ENCODE measurements around the gene RAB3IL1. TPM values are rescaled to one million over a fixed set of nuclear protein-coding genes. Genes with fewer than 3 reads are reported as not detected.

Gene RAB3IL1
- total and polyA plus RNA-seq, 7 experiments from 2014 or later: 0.49 to 1.9 TPM; not detected in 5

DNA sequence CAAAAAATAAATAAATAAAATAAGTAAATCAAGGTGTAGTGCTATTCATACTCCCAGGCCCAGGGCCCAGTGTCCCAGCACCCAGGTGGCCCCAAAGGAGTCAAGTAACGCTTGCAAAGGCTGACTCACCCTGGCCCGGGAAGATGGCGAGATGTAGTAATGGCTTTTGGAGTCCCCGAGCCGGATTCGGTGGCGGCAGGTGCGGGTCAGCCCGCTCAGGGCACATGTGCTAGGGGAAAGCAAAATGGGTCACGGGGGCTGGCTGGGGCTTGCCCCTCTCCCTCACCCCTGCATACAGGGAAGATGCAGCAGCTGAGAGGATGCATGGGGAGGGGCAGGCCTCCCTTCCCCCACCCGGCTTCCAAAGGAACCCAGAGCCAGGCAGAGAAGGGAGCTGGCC is 15.1 kb downstream of the RAB3IL1 start:
- POLR2A ChIA-PET: no interaction called here

DNA sequence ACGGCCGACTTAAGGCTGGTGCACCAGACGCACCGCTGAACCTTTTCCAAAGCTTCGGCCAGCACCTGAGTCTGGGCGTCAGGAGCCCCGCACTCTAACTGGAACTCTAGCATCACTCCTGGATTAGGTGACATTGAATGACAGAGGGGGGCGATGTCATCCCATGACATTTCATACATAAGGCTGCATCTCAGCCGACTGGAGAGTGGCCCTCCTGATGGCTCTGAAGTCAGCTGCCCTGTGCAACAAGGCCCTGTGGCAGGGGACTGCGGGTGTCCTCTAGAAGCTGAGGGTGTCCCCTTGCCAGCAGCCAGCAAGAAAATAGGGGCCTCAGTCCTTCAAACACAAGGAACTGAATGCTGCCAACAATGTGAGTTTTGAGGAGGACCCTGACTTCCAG is 16.0 kb downstream of the RAB3IL1 start:
- Histone ChIP-seq H3K27me3 (ENCODE audit: control insufficient read depth in 2 of 2, insufficient read depth in 2 of 2, low read length in 2 of 2) (no peaks in the 10 kb centered on the region), H3K36me3 (ENCODE audit: control insufficient read depth in 2 of 3, insufficient read depth in 3 of 3, low read length in 3 of 3) (no peaks in the 10 kb centered on the region), H3K27ac (ENCODE audit: low read depth, low read length) (no peak overlapping the region), H3K4me3 (ENCODE audit: low read length) (no peak overlapping the region), H3K9me3 (ENCODE audit: control insufficient read depth in 2 of 3, low read length in 3 of 3) (no peaks in the 10 kb centered on the region), H3K4me1 (ENCODE audit: control insufficient read depth in 2 of 2, insufficient read depth in 2 of 2, low read length in 2 of 2) (peaks cover 4% of the 10 kb centered on the region in 2 donors)
- H3K36me3 Mint-ChIP-seq: no peaks in the 10 kb centered on the region
- H3K9me3 Mint-ChIP-seq: no peaks in the 10 kb centered on the region
- DNase-seq: no peak
- intact Hi-C loops (cut with micrococcal nuclease): no loop called here
- ChIA-PET POLR2A (no interaction called here), CTCF (interaction anchor here (1.1 to 8.2 kb wide), 5 partner anchors 9 to 207 kb away, joined by 3 to 206 read pairs (median 22); no protein-coding TSS in a partner anchor)
- no peak for ATAC-seq
- H3K4me3 Mint-ChIP-seq: no peak overlapping the region
- no peak overlapping the region for H3K27ac Mint-ChIP-seq
- peaks cover 4 to 7% (median 5%) of the 10 kb centered on the region in 7 donors for H3K4me1 Mint-ChIP-seq
- peaks cover 0 to 4% (median 0%) of the 10 kb centered on the region in 5 donors for H3K27me3 Mint-ChIP-seq

More for the DNA sequence above, 15.1 kb downstream of the RAB3IL1 start:
- H3K36me3 Mint-ChIP-seq: no peaks in the 10 kb centered on the region
- no peaks in the 10 kb centered on the region for H3K27me3 ChIP-seq (ENCODE audit: control insufficient read depth in 2 of 2, insufficient read depth in 2 of 2, low read length in 2 of 2)
- ATAC-seq: no peak
- no peak overlapping the region for H3K27ac ChIP-seq (ENCODE audit: low read depth, low read length)
- H3K27ac Mint-ChIP-seq: no peak overlapping the region
- peaks cover 4% of the 10 kb centered on the region in 2 donors for H3K4me1 ChIP-seq (ENCODE audit: control insufficient read depth in 2 of 2, insufficient read depth in 2 of 2, low read length in 2 of 2)
- H3K4me3 ChIP-seq (ENCODE audit: low read length): no peak overlapping the region
- no peak for DNase-seq
- CTCF ChIA-PET: interaction anchor here (1.1 to 8.2 kb wide), 2 partner anchors 10 to 180 kb away, joined by 3 to 206 read pairs; no protein-coding TSS in a partner anchor
- H3K9me3 Mint-ChIP-seq: no peaks in the 10 kb centered on the region
- intact Hi-C loops (cut with micrococcal nuclease): no loop called here
- H3K27me3 Mint-ChIP-seq: peaks cover 0 to 4% (median 0%) of the 10 kb centered on the region in 5 donors
- no peaks in the 10 kb centered on the region for H3K36me3 ChIP-seq (ENCODE audit: control insufficient read depth in 2 of 3, insufficient read depth in 3 of 3, low read length in 3 of 3)
- H3K4me1 Mint-ChIP-seq: peaks cover 4 to 7% (median 5%) of the 10 kb centered on the region in 7 donors
- no peak overlapping the region for H3K4me3 Mint-ChIP-seq
- no peaks in the 10 kb centered on the region for H3K9me3 ChIP-seq (ENCODE audit: control insufficient read depth in 2 of 3, low read length in 3 of 3)

DNA sequence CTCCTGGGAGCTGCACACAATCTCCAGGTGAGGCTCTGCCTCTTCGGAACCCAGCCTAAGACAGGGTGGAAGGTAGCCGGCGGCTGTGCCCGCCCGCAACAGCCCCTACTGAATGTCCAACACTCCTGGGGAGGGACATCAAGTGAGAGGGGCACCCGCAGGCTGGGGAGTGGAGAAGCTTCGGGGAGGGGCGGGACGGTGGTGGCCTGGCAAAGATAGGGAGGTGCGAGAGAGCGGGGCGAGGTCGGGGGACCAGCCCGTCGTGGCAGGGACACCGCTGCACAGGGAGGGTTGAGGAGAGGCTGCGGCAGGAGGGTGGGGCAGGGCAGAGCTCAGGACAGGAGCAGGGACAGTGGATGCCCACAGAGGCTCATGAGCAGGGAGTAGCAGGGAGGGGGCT is 17.1 kb downstream of the RAB3IL1 start:
- Mint-ChIP-seq H3K27me3 (peaks cover 0 to 4% (median 0%) of the 10 kb centered on the region in 5 donors), H3K9me3 (no peaks in the 10 kb centered on the region), H3K36me3 (no peaks in the 10 kb centered on the region), H3K4me3 (no peak overlapping the region), H3K4me1 (peaks cover 4 to 7% (median 5%) of the 10 kb centered on the region in 7 donors), H3K27ac (peak overlapping the region in 1 of 9 donors; percentile 28)
- DNase-seq: no peak
- ChIA-PET POLR2A (interaction anchor here (1.0 kb wide), 1 partner anchor 64 kb away, joined by 4 read pairs; no protein-coding TSS in a partner anchor), CTCF (interaction anchor here (0.6 to 8.2 kb wide), 7 partner anchors 9 to 208 kb away, joined by 4 to 206 read pairs (median 11); no protein-coding TSS in a partner anchor)
- Histone ChIP-seq H3K27me3 (ENCODE audit: control insufficient read depth in 2 of 2, insufficient read depth in 2 of 2, low read length in 2 of 2) (no peaks in the 10 kb centered on the region), H3K4me3 (ENCODE audit: low read length) (no peak overlapping the region), H3K9me3 (ENCODE audit: control insufficient read depth in 2 of 3, low read length in 3 of 3) (no peaks in the 10 kb centered on the region), H3K27ac (ENCODE audit: low read depth, low read length) (no peak overlapping the region), H3K36me3 (ENCODE audit: control insufficient read depth in 2 of 3, insufficient read depth in 3 of 3, low read length in 3 of 3) (no peaks in the 10 kb centered on the region), H3K4me1 (ENCODE audit: control insufficient read depth in 2 of 2, insufficient read depth in 2 of 2, low read length in 2 of 2) (peaks cover 4% of the 10 kb centered on the region in 2 donors)
- ATAC-seq: no peak
- intact Hi-C loops (cut with micrococcal nuclease): no loop called here

GRCh38 chr11:61899146-61899841 is 18.1 kb downstream of the RAB3IL1 start:
- Histone ChIP-seq H3K36me3 (ENCODE audit: control insufficient read depth in 2 of 3, insufficient read depth in 3 of 3, low read length in 3 of 3) (no peaks in the 10 kb centered on the region), H3K4me1 (ENCODE audit: control insufficient read depth in 2 of 2, insufficient read depth in 2 of 2, low read length in 2 of 2) (peaks cover 4% of the 10 kb centered on the region in 2 donors), H3K4me3 (ENCODE audit: low read length) (no peak overlapping the region), H3K9me3 (ENCODE audit: control insufficient read depth in 2 of 3, low read length in 3 of 3) (no peaks in the 10 kb centered on the region), H3K27ac (ENCODE audit: low read depth, low read length) (no peak overlapping the region), H3K27me3 (ENCODE audit: control insufficient read depth in 2 of 2, insufficient read depth in 2 of 2, low read length in 2 of 2) (no peaks in the 10 kb centered on the region)
- CTCF ChIA-PET: interaction anchor here (0.6 to 8.2 kb wide), 20 partner anchors 8 to 213 kb away, joined by 3 to 206 read pairs (median 4); partner anchors contain the start of genes FEN1 and TMEM258
- Mint-ChIP-seq H3K36me3 (no peaks in the 10 kb centered on the region), H3K9me3 (no peaks in the 10 kb centered on the region), H3K4me3 (no peak overlapping the region), H3K4me1 (peaks cover 4 to 7% (median 5%) of the 10 kb centered on the region in 7 donors), H3K27ac (peak overlapping the region; percentile 55 to 93 (median 69)), H3K27me3 (peaks cover 0 to 4% (median 0%) of the 10 kb centered on the region in 5 donors)
- ATAC-seq: peak; percentile 98
- DNase-seq: peak; percentile 88 to 98 (median 93)
- intact Hi-C loops (cut with micrococcal nuclease): loop anchor here (1.0 to 5.0 kb wide), 8 partner anchors 48 to 209 kb away; partner anchors contain the start of gene FTH1 (in 1 of the 2)
- POLR2A ChIA-PET: interaction anchor here (0.9 to 1.2 kb wide), 2 partner anchors 69 to 182 kb away, joined by 3 to 5 read pairs; partner anchors contain the start of gene FTH1

- POLR2A ChIA-PET: interaction anchor here (0.6 to 1.3 kb wide), 3 partner anchors 70 to 311 kb away, joined by 3 to 5 read pairs (median 4); no protein-coding TSS in a partner anchor
- Histone ChIP-seq H3K27ac (ENCODE audit: low read depth, low read length) (no peak overlapping the region), H3K9me3 (ENCODE audit: control insufficient read depth in 2 of 3, low read length in 3 of 3) (no peaks in the 10 kb centered on the region), H3K4me3 (ENCODE audit: low read length) (no peak overlapping the region), H3K4me1 (ENCODE audit: control insufficient read depth in 2 of 2, insufficient read depth in 2 of 2, low read length in 2 of 2) (peaks cover 4% of the 10 kb centered on the region in 2 donors), H3K36me3 (ENCODE audit: control insufficient read depth in 2 of 3, insufficient read depth in 3 of 3, low read length in 3 of 3) (no peaks in the 10 kb centered on the region), H3K27me3 (ENCODE audit: control insufficient read depth in 2 of 2, insufficient read depth in 2 of 2, low read length in 2 of 2) (no peaks in the 10 kb centered on the region)
- peak overlapping the region in 1 of 9 donors; percentile 13 for H3K27ac Mint-ChIP-seq
- H3K4me1 Mint-ChIP-seq: peaks cover 4 to 7% (median 5%) of the 10 kb centered on the region in 7 donors
- peaks cover 0 to 2% (median 0%) of the 10 kb centered on the region in 5 donors for H3K27me3 Mint-ChIP-seq
- no peak for ATAC-seq
- H3K36me3 Mint-ChIP-seq: no peaks in the 10 kb centered on the region
- DNase-seq: no peak
- no peaks in the 10 kb centered on the region for H3K9me3 Mint-ChIP-seq
- intact Hi-C loops (cut with micrococcal nuclease): loop anchor here (2.0 to 5.0 kb wide), 3 partner anchors 69 to 101 kb away; partner anchors contain the start of gene FTH1 (in 1 of the 2)
- H3K4me3 Mint-ChIP-seq: no peak overlapping the region
- CTCF ChIA-PET: interaction anchor here (0.6 to 8.2 kb wide), 13 partner anchors 9 to 210 kb away, joined by 3 to 206 read pairs (median 4); no protein-coding TSS in a partner anchor
Observed at GRCh38 chr11:61898247-61898582, 19.2 kb downstream of the RAB3IL1 start.

GRCh38 chr11:61897387-61898246 is 19.7 kb downstream of the RAB3IL1 start:
- no peaks in the 10 kb centered on the region for H3K36me3 Mint-ChIP-seq
- Histone ChIP-seq H3K27me3 (ENCODE audit: control insufficient read depth in 2 of 2, insufficient read depth in 2 of 2, low read length in 2 of 2) (no peaks in the 10 kb centered on the region), H3K4me3 (ENCODE audit: low read length) (no peak overlapping the region), H3K36me3 (ENCODE audit: control insufficient read depth in 2 of 3, insufficient read depth in 3 of 3, low read length in 3 of 3) (no peaks in the 10 kb centered on the region), H3K4me1 (ENCODE audit: control insufficient read depth in 2 of 2, insufficient read depth in 2 of 2, low read length in 2 of 2) (peaks cover 4% of the 10 kb centered on the region in 2 donors), H3K27ac (ENCODE audit: low read depth, low read length) (no peak overlapping the region), H3K9me3 (ENCODE audit: control insufficient read depth in 2 of 3, low read length in 3 of 3) (no peaks in the 10 kb centered on the region)
- ChIA-PET CTCF (interaction anchor here (0.6 to 8.2 kb wide), 15 partner anchors 9 to 210 kb away, joined by 3 to 206 read pairs (median 4); no protein-coding TSS in a partner anchor), POLR2A (interaction anchor here (0.6 to 1.3 kb wide), 3 partner anchors 71 to 311 kb away, joined by 3 to 5 read pairs (median 4); no protein-coding TSS in a partner anchor)
- H3K27me3 Mint-ChIP-seq: peaks cover 0 to 2% (median 0%) of the 10 kb centered on the region in 5 donors
- H3K27ac Mint-ChIP-seq: peak overlapping the region in 3 of 9 donors; percentile 13 to 62 (median 56)
- H3K4me3 Mint-ChIP-seq: no peak overlapping the region
- peak; percentile 69 for ATAC-seq
- peaks cover 4 to 7% (median 6%) of the 10 kb centered on the region in 7 donors for H3K4me1 Mint-ChIP-seq
- intact Hi-C loops (cut with micrococcal nuclease): loop anchor here (1.0 to 5.0 kb wide), 4 partner anchors 26 to 101 kb away; partner anchors contain the start of gene FTH1 (in 1 of the 2)
- H3K9me3 Mint-ChIP-seq: no peaks in the 10 kb centered on the region
- peak; percentile 53 to 82 (median 68) for DNase-seq

Measured in naive thymus-derived CD4-positive, alpha-beta T cell (primary cell).